Hepatocyte (in vitro differentiated cells): ENCODE data around the gene UBAP1. TPM values are rescaled to one million over a fixed set of nuclear protein-coding genes. Genes with fewer than 3 reads are reported as not detected.
"Not testable (repeated sequence)": the region's sequence is repeated elsewhere in the genome, so short reads cannot be mapped to it uniquely, and the experiment has no call there.

Source experiments
- DNase-seq: peaks from one replicate; pipeline ENCODE4 v3.0.0-alpha.2; 2016; ENCODE audit warnings: low spot score
- H2AFZ ChIP-seq: fragments of 200-600 bp; sonication (generic); 2 replicates; pipeline ENCODE4 v1.6.0; 2016; ENCODE audit warnings: antibody characterized with exemption, mild to moderate bottlenecking
- H3K27ac ChIP-seq: fragments of 200-600 bp; sonication (generic); 2 replicates; pipeline ENCODE4 v1.5.1; 2016; ENCODE audit warnings: mild to moderate bottlenecking
- H3K27me3 ChIP-seq: fragments of 200-600 bp; sonication (generic); 2 replicates; pipeline ENCODE4 v1.6.1; 2016
- H3K36me3 ChIP-seq: fragments of 200-600 bp; sonication (generic); replicated peaks from 2 replicates; pipeline ENCODE4 v1.5.1; 2016; ENCODE audit warnings: low read depth; ENCODE audit not compliant: insufficient read depth
- H3K4me1 ChIP-seq: fragments of 200-600 bp; sonication (generic); 2 replicates; pipeline ENCODE4 v1.5.1; 2016; ENCODE audit warnings: mild to moderate bottlenecking, moderate library complexity; ENCODE audit not compliant: insufficient read depth
- H3K4me2 ChIP-seq: fragments of 200-600 bp; sonication (generic); 2 replicates; pipeline ENCODE4 v1.6.0; 2016
- H3K4me3 ChIP-seq: fragments of 200-600 bp; sonication (generic); 2 replicates; pipeline ENCODE4 v1.5.1; 2016; ENCODE audit warnings: mild to moderate bottlenecking
- H3K79me2 ChIP-seq: fragments of 200-600 bp; sonication (generic); 2 replicates; pipeline ENCODE4 v1.6.0; 2017; ENCODE audit warnings: mild to moderate bottlenecking
- H3K9me2 ChIP-seq: fragments of 200-600 bp; sonication (generic); replicated peaks from 2 replicates; pipeline ENCODE4 v1.6.0; 2017; ENCODE audit warnings: mild to moderate bottlenecking; ENCODE audit not compliant: insufficient read depth
- H3K9me3 ChIP-seq: fragments of 200-600 bp; sonication (generic); 2 replicates; pipeline ENCODE4 v1.5.1; 2016; ENCODE audit warnings: low read depth, mild to moderate bottlenecking
- H4K20me1 ChIP-seq: fragments of 200-600 bp; sonication (generic); 2 replicates; pipeline ENCODE4 v1.6.0; 2016; ENCODE audit warnings: mild to moderate bottlenecking; ENCODE audit not compliant: insufficient read depth, poor library complexity, severe bottlenecking
- CTCF ChIP-seq: fragments of 200-600 bp; sonication (generic); IDR thresholded peaks from 2 replicates; pipeline ENCODE4 v1.5.1; 2016; ENCODE audit warnings: antibody characterized with exemption, mild to moderate bottlenecking; ENCODE audit not compliant: poor library complexity
- EZH2 ChIP-seq: fragments of 200-600 bp; sonication (generic); IDR thresholded peaks from 2 replicates; pipeline ENCODE4 v1.6.1; 2016; ENCODE audit warnings: antibody characterized with exemption, mild to moderate bottlenecking, borderline replicate concordance
- EZH2phosphoT487 ChIP-seq: fragments of 200-600 bp; sonication (generic); IDR thresholded peaks from one replicate; pipeline ENCODE4 v1.6.1; 2018; ENCODE audit warnings: antibody characterized with exemption, mild to moderate bottlenecking, low read depth, moderate library complexity; ENCODE audit not compliant: unreplicated experiment, severe bottlenecking
- WGBS: methylation state at CpG from one replicate; pipeline ENCODE4 v1.1.6; 2016; ENCODE audit warnings: low lambda C conversion rate; ENCODE audit errors: missing lambda C conversion rate; 5-methylcytosine and 5-hydroxymethylcytosine counted together
- polyA plus RNA-seq: library from polyadenylated mRNA; unstranded; fragments of >200 nt; fragmentation: Nextera tagmentation; extraction: Ambion mirVana; gene quantifications from 2 replicates; pipeline ENCODE4 v1.2.1, GENCODE V29; 2016
- total RNA-seq: library from RNA; depleted of rRNA; stranded (reverse); fragments of >200 nt; gene quantifications from 2 replicates; pipeline ENCODE4 v1.2.3, GENCODE V29; 2014

UBAP1 gene
- total and polyA plus RNA-seq, 2 experiments from 2014 or later = 38.0 to 49.7 TPM

- no peak for DNase-seq
- Histone ChIP-seq H4K20me1 (peaks cover 85% of the 10 kb centered on the region), H3K4me2 (no peak overlapping the region), H3K4me3 (no peak overlapping the region), H3K27ac (no peak overlapping the region), H3K9me2 (no peaks in the 10 kb centered on the region), H3K27me3 (no peaks in the 10 kb centered on the region), H2AFZ (no peak overlapping the region), H3K79me2 (peaks cover 100% of the 10 kb centered on the region), H3K9me3 (peaks cover 3% of the 10 kb centered on the region), H3K4me1 (peaks cover 12% of the 10 kb centered on the region), H3K36me3 (no peaks in the 10 kb centered on the region)
- TF ChIP-seq CTCF = no peak
- TF ChIP-seq EZH2 = no peak
- no peak for TF ChIP-seq EZH2phosphoT487
- 94% methylated on average over 1 of the region's 1 CpG for WGBS
Observed at GRCh38 chr9:34195143-34195542, 16.3 kb downstream of the UBAP1 start.

GRCh38 chr9:34197286-34197685 is 18.4 kb downstream of the UBAP1 start:
- not testable (repeated sequence) for H2AFZ ChIP-seq, H3K9me3 ChIP-seq, H3K27me3 ChIP-seq, H3K9me2 ChIP-seq, DNase-seq, H3K27ac ChIP-seq, H3K36me3 ChIP-seq, H3K4me3 ChIP-seq, H3K4me2 ChIP-seq, H3K4me1 ChIP-seq
- 90% methylated on average over 4 of the region's 4 CpGs for WGBS
- Histone ChIP-seq H3K79me2 (peaks cover 100% of the 10 kb centered on the region), H4K20me1 (peaks cover 83% of the 10 kb centered on the region)

- TF ChIP-seq EZH2phosphoT487 = no peak
- TF ChIP-seq CTCF = no peak
- TF ChIP-seq EZH2 = no peak
- Histone ChIP-seq H3K4me3 (no peak overlapping the region), H3K9me3 (peaks cover 3% of the 10 kb centered on the region), H3K4me1 (no peaks in the 10 kb centered on the region), H3K27me3 (no peaks in the 10 kb centered on the region), H4K20me1 (peaks cover 81% of the 10 kb centered on the region), H3K79me2 (peaks cover 97% of the 10 kb centered on the region), H3K36me3 (no peaks in the 10 kb centered on the region), H2AFZ (no peak overlapping the region), H3K4me2 (no peak overlapping the region), H3K27ac (no peak overlapping the region), H3K9me2 (no peaks in the 10 kb centered on the region)
- DNase-seq = no peak
- WGBS = 68% methylated on average over 6 of the region's 6 CpGs
Observed at GRCh38 chr9:34197756-34198711, 19.2 kb downstream of the UBAP1 start.

GRCh38 chr9:34200092-34200491 is 21.2 kb downstream of the UBAP1 start:
- Histone ChIP-seq H3K36me3 (no peaks in the 10 kb centered on the region), H3K4me2 (no peak overlapping the region), H3K27ac (no peak overlapping the region), H4K20me1 (peaks cover 74% of the 10 kb centered on the region), H3K4me1 (no peaks in the 10 kb centered on the region), H3K27me3 (no peaks in the 10 kb centered on the region), H3K4me3 (no peak overlapping the region), H3K9me3 (peaks cover 3% of the 10 kb centered on the region), H3K9me2 (no peaks in the 10 kb centered on the region), H2AFZ (no peak overlapping the region), H3K79me2 (peaks cover 97% of the 10 kb centered on the region)
- WGBS = 94% methylated on average over 2 of the region's 2 CpGs
- TF ChIP-seq CTCF (no peak), EZH2 (no peak), EZH2phosphoT487 (no peak)
- DNase-seq = no peak
